ENCODE measurements around the gene SP2.

GRCh38 chr17:47962901-47963300, 66.9 kb downstream of the SP2 start:
- TF ChIP-seq CTCF (IDR thresholded peaks at IDR 0.05) (no peak), POLR2A (IDR thresholded peaks at IDR 0.05) (no peak)

All from thyroid gland (tissue), 4 donors.